HK-2 (cell line): ENCODE data around the gene SPTBN2.
A peak's percentile ranks its signal among the peaks of the same experiment; 100 is the strongest.

ENCODE experiments used
- DNase-seq: peaks from one replicate; pipeline ENCODE4 v3.0.0-alpha.2; 2018; ENCODE audit not compliant: unreplicated experiment

The SPTBN2 gene

DNA sequence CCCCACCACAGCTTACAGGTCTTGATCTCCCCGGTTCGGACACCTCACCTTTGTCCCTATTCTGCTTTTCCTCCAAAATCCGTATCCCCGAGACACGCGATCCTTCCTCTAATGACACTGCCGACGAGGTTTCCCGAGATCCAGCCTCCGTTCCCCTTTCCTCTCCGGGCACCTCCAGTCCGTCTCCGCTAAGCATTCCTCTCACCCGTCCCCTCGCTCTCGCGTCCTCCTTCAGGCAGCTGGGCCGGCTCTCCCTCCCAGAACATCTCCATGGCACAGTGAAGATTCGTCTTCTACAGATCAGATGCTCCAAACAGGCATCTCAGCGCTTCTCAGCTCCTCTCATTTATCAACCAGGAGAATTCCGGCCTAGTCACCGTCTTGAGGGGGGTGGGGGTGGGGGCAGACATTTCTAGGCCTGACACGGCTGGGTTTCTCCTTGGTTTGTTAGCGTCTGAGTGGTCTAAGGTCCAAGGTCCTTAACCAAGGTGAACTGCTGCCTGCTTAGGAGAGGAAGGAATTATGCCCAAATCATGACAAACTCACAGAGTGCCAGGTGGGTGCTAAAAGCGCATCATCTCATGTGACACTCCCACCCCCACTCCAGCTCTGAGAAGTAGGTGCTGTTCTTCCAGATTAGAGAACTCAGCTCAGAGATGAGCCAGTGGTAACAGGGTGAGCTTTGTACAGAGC is at the start of gene SPTBN2:
SPTBN2 (minus strand) TSS at position 524 of the 693 bp plus-strand sequence. CDS start 7,976 bp downstream, outside the sequence.
- DNase-seq: no peak

DNA sequence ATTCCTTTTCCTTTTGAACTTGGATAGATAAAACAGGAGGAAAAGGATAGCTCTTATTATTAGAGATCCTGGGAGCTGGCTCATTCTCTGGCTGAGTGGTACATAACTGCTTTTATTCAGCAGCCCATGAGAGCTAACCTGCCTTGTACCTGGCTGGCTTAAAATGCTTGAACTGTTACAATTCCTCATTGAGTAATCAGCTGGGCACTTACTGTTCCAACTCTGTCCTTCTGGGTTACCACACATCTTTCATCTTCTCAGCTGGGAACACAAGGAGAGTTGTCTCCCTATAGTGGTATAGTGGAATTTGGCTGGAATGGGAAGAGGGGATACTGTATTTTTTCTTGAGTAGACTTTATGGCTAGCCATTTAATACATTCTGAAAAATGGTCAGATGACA is 39.8 kb upstream of the SPTBN2 start:
- DNase-seq: no peak

DNA sequence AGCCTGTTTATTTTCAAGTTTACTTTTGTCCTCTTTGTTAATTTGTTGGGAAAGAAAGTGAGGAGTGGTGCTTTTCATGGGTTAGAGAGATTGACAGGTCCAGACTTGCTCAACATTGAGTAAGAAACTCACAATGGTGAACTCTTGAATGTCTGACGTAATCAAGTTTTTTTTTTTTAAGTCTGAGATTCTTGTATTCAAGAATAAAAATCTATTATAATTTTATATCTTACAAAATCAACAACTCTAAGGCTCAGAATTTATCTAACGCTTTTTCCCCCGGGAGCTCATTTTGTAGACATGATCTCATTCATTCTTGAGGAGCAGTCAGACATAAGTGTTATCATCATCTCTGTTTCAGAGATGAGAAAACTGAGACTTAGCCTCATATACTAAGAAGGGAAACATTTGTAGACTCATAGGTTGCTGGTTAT is 39.1 kb upstream of the SPTBN2 start:
- no peak for DNase-seq

DNA sequence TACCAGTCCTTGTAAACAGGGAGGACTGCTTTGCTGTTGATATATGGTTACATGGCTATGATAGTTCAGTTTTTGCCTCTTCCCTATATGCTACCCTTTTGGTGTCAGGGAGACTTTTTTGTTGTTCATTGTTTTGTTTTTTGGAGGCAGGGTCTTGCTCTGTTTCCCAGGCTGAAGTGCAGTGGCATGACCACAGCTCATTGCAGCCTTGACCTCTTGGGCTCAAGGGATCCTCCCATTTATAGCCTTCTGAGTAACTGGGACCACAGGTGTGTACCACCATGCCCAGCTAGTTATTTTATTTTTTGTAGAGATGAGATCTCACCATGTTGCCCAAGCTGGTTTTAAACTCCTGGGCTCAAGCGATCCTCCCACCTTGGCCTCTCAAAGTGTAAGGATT is 38.6 kb upstream of the SPTBN2 start:
- no peak for DNase-seq

DNA sequence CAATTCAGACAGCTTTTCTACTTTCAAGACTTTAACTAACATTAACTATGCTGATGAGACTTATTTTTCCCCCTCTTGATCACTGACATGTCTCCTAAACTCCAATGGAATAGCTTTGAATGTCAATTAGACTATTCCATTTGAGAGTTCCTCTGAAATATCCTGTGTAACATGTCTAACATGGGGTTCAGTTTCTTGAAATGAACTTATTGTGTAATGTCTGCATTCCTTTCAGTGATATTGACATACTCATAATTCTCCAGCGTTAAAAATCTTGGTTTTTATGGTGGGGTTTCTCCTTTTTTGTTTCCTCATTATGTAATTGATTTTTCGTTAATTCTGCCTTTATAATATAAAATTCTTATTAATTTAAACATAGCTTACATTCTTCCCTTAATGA is 37.7 kb upstream of the SPTBN2 start:
- DNase-seq: no peak

DNA sequence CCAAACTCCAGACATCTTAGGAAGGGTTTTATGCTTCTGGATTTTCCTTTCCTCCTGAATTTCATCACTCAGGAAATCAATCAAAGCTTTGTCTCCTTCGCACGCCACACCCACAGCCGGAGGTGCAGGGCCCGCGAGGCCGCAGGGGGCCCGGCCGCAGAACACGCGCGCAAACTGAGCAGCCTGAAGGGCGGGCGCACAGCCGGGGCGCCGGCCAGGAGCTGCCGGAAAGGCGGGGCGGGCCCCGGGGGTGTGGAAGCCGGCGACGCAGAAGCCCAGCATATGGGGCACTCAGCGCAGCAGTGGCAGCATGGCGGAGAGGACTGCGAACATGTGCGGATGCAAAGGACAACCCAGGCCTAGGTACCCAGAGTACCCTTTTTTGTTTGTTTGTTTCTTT is 33.1 kb upstream of the SPTBN2 start:
- DNase-seq: no peak

DNA sequence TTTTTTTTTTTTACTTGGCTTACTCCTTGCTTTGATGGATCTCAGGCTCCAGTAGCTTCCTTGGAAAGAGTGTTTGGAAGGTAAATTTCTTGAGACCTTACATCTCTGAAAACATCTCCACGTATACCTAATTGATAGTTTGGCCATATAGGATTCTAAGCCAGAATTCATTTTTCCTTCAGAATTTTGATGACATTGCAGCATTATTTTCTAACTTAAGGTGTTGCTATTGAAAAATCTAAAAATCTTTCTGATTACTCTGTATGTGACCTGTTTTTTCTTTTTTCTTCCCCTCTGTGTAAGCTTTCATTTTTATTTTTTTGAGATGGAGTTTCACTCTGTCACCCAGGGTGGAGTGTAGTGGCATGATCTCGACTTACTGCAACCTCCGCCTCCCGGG is 23.1 kb upstream of the SPTBN2 start:
- no peak for DNase-seq

DNA sequence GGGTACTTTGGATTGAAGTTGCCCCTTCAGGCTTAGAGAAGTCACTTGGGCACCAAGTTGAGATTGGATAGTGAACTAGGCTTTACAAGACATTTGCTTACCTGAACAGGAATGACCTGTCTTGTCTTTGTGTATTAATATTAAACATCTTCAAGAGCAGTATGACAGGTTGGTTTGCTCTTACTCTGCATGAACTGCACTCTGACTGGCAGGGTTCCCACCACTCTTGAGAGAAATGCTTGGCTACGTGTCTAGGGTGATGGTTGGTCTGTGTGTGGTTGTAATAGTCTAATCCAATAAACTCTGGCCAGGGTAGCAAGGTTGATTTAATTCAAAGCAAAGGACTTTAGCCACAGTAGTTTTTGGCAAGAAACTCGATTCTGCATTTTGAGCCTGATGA is 20.1 kb upstream of the SPTBN2 start:
- DNase-seq: no peak

DNA sequence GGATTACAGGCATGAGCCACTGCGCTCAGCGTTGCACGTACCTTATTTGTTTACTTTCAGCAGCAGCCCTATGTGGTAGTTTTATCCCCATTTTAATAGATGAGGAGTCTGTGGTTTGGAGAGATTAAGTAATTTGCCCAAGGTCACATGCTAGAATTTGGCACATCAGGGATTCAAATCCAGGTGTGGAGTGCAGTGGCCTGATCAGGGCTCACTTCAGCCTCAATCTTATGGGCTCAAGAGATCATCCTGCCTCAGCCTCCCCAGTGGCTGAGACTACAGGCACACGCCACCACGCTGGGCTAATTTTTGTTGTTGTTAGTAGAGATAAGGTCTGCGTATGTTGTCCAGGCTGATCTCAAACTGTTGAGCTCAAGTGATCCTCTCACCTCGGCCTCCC is 18.5 kb upstream of the SPTBN2 start:
- DNase-seq: no peak

DNA sequence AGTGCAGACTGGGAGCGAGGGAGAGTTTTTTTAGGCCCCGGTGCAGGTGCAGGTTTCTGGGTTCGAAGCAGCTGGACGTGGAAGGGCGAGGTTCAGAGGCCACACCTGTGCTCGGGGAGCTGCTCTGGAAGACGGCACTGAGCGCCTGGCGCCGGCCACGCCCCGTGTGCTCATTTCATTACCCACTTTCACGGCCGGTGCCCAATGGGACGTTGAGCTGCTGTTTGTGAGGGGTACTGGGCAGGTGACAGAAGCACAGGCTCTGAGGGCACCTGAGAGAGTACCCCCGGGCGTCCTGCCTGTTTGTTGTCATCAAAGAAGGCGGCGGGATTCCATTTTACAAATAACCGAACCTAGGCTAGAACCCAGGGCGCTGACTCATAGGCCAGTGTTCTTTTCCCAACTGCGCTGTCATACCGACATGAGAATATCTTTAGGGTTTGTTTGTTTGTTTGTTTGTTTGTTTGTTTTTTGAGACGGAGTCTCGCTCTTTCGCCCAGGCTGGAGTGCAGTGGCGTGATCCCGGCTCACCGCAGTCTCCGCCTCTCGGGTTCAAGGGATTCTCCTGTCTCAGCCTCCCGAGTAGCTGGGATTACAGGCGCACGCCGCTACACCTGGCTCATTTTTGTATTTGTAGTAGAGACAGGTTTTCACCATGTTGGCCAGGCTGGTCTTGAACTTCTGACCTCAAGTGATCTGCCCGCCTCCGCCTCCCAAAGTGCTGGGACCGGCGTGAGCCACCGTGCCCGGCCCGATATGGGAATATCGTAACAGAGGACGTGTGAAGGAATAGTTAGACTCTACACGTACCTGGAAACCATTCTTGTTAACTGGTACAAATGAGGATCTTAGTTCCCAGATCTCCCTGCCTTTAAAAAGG is 16.6 kb upstream of the SPTBN2 start:
- peak; percentile 36 for DNase-seq

DNA sequence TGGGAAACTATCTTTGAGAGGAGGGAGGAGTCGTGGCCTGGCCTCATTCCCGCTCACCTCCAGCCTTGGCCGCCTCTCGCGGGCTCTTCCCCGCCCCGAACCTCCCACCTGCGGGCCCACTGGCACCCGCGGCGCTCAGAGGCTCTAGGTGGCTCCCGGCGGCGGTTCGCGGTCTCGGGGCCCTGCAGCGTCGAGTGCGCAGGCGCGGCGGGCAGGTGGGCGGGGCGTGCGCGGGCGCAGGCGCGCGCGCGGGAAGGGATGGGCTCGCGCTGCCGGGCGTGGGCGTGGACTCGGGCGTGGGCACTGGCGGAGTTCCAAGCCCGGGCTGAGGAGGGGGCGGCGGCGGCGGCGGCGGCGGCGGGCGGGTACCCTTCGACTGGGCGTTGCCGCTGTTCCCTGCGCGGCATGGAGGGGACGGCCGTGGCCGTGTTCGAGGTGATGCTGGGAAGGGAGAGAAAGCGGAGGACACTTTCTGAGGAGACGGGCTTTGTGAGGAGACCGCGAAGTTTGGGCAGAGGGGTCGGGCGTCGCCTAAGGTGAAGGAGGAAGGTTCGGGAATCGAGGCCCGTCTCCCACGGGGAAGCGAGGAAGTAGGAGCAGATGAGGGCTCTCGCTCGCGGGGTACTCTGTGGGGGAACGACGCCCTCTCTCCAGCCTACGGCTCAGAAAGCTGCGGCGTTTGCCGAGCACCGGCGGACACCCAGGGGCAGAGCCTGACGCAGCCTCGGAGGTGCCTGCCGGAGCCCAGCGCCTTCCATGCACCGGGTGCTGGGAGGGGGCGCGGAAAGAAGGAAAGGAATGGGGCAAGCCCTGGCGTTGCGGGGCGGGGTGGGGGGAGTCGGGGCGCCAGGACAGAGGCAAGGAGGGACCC is 15.7 kb upstream of the SPTBN2 start:
- DNase-seq: peak; percentile 89

DNA sequence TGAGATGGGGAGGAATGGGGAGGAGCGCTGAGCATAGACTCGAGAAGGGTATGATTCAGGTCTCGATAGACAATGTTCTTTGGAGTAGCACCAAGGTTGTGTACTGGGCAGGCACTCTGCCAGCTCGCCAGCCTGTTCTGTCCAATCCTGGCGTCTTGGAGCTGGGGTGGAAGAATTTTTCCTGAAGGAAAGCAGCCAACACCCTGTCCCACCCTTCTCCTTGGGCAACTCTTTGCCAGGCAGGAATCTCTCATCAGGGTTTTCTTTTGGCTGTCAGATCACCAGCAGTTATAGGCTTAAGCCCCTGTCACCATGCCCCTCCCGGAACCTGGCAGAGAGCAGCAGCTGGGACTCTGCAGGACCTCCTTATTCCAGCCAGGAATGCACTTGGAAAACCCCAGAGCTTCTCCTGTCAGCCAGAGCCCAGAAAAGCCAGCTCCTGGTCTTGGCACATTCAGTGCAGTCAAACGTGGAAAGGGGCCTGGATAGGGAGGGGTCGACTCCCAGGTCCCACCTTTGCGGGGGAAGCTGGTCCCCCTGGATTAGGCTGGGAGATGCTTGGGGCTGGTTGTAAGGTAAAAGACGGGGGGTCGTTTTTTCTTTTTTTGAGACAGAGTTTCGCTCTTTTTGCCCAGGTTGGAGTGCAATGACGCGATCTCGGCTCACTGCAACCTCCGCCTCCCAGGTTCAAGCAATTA is 14.4 kb upstream of the SPTBN2 start:
- DNase-seq: no peak

DNA sequence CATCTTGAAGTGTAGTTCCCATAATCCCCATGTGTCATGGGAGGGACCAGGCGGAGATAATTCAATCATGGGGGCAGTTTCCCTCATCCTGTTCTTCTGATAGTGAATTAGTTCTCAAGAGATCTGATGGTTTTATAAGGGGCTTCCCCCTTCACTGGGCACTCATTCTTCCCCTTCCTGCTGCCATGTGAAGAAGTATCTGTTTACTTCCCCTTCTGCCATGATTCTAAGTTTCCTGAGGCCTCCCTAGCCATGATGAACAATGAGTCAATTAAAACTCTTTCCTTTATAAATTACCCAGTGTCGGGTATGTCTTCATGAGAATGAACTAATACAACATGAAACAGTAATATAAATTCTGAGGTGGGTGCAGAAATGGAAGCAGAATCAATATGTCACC is 12.1 kb upstream of the SPTBN2 start:
- DNase-seq: no peak

DNA sequence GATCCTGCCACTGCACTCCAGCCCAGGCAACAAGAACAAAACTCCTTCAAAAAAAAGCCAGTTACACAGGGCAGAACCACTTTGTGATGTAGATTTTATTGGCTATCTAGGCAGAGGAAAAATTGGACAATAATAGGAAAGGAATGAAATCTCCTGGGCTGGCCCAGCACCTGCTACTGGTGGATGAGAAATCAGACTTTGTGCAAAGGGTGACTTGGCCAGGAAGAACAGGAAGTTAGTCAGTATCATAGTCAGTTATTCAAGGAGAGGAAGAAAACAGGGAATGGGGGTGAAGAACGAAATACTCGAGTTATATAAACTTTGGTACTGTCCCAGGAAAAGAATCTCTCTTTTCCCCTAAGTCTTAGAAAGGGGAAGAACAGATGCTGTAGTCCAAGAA is 11.0 kb upstream of the SPTBN2 start:
- DNase-seq: no peak

DNA sequence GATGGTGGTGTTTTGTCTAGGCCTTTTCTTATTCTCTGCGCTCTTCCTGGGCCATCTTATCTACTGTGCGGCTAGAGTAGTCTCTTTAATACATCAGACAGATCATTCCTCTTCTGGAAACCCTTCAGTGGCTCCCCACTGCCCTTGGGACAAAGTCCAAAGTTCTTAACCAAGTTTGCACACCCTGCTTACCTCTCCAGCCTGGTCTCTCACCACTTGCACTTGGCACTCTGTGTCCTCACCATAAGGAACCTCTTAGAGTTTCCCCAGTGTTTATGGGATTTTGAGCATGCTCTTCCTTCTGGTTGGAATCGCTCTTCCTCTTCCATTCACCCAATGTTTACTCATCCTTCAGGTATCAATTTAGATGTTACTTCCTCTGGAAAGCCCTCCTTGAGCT is 5.2 kb upstream of the SPTBN2 start:
- no peak for DNase-seq

DNA sequence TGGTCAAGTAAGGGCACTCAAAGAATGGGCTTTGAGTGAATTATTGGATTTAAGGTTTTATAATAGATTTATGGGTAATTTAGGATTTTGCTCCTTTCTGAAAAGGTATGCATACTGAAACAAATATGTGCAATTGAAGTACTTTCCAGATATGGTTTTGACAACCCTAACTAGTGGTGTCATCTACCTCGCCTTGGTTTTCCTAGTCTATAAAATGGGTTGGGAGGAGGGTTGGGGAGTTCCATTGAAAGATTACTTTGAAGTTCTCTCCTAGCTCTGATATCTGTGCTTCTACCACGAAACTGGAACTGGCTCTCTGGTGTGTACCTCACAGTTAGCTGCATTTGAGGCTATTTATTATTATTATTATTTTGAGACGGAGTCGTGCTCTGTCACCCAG is 431 bp upstream of the SPTBN2 start:
- no peak for DNase-seq

DNA sequence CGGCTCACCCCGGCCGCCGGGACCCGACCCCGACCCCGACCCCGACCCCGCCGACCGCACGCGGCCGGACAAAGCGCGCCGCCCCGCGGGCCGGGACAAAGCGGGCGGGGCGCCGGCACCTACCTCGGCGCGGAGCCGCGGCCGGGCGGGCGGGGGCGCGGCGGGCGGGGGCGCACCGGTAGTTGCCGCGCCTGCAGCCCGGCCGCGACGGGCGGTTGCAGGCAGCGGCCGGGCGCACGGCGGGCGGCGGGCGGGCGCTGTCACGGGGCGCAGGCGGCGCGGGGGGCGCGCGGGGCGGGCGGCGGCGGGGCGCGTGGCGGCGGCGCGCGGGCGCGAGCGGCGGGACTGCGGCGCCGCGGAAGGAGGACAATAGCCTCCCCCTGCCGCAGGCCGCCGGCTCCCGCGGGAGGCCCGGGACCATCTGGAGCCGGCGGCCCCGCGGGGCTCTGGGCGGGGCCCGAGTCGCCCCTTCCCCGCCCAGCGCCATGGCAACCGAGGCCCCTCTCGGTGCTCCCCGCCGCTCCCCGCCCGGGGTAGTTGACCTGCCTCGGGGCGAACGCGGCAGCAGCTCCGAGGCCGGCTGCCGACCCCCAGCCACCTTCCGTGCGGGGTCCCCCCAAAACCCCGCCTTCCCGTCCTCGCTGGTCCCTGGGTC is 851 bp downstream of the SPTBN2 start:
- DNase-seq: no peak

DNA sequence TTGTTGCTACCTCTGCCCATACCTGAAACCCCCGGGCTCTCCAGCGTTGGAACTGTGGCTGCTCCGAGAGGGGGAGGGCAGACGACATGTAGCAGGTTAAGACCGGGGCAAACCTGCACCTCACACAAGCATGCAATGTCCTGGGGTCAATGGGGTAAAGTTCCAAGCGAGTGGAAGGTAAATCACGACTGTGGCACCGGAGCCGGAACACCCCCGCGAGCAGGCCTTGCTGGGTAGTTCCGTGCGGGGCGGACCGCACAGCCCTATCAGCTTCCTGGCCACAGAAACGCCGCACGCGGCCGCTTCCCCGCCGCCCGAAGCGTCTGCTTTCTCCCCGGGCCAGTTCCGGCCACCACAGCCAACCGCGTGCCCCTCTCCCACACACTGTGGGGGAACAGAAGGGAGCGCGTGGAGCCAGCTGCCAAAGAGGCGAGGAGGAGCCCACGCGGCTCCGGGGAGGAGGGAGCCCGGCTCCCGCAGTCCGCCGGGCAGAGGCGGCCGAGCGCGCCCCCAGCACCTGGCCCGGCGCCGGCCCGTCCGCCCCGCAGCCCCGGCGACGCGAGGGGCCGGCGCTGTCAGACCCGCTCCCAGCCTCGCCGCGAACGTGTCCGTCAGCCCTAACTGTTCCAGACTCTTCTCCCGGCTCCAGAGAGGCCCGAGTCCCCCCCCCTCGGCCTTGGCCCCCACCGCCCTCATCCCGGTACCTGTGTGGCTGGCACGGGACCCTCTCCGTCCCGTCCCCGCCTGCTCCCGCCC is 1.6 kb downstream of the SPTBN2 start:
- DNase-seq: peak; percentile 54

DNA sequence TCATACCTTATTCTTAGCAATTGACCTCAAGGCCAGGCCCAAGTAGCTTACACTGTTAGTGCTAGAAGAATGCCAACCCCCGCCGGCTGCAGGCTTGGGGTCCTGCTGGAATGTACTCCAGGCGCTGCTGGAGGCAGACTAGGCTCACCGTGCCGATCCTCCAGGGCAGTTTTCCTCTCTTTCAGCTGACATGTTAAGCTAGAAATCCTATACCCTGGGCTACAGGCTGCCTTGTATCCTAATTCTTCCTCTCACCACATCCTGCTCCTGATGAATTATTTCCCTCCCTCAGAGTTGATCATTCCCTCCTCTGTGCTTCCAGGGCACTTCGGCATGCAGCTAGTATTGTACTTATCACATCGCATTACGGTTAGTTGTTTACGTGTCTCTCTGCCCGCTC is 3.4 kb downstream of the SPTBN2 start:
- DNase-seq: peak; percentile 33

DNA sequence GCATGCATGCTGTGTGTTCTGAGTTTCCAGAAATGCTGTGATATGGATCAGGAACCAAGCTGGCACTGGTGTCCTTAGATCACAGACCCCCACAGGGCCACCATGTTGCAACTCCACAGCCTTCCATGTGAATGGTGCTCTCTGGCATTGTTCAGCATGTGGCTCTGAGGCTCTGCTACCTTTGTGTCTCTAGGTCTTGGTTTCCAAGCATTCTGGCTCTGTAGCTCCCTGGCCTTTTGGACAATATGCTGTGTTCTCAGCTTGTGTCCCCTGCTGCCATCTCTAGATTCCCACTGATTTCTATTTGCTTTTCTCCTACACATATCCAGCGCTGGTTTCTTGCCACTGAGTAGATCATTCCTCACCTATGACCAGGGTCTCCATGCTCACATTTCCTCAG is 3.9 kb downstream of the SPTBN2 start:
- no peak for DNase-seq
